Retinal pigment epithelial cell (primary cell): ENCODE data around the gene PLCB3.
A peak's percentile ranks its signal among the peaks of the same experiment; 100 is the strongest.

Source experiments
- DNase-seq: peaks from one replicate; pipeline ENCODE4 v3.0.0-alpha.2; 2010; ENCODE audit warnings: low read depth
- H3K4me3 ChIP-seq: 2 replicates; pipeline ENCODE4 v1.5.1; 2011; ENCODE audit warnings: mild to moderate bottlenecking, low read length, control low read depth, moderate library complexity
- CTCF ChIP-seq: conservative IDR thresholded peaks from 2 replicates; pipeline ENCODE4 v1.5.1; 2011; ENCODE audit warnings: low read depth, low read length, control low read depth, inconsistent platforms

PLCB3 gene

GRCh38 chr11:64252003-64252872, 908 bp downstream of the PLCB3 start:
- peak; percentile 64 for TF ChIP-seq CTCF
- DNase-seq, result no peak

GRCh38 chr11:64253043-64253442, 1.7 kb downstream of the PLCB3 start:
- TF ChIP-seq CTCF, result no peak
- no peak for DNase-seq
- H3K4me3 ChIP-seq, result no peak overlapping the region

More at GRCh38 chr11:64252003-64252872, 908 bp downstream of the PLCB3 start:
- H3K4me3 ChIP-seq, result peak overlapping the region; percentile 74

GRCh38 chr11:64253481-64253880, 2.2 kb downstream of the PLCB3 start:
- H3K4me3 ChIP-seq, result no peak overlapping the region
- DNase-seq, result no peak
- no peak for TF ChIP-seq CTCF

GRCh38 chr11:64254326-64254725, 3.0 kb downstream of the PLCB3 start:
- DNase-seq, result no peak
- TF ChIP-seq CTCF, result no peak
- H3K4me3 ChIP-seq, result no peak overlapping the region

- no peak for TF ChIP-seq CTCF
- H3K4me3 ChIP-seq, result no peak overlapping the region
- DNase-seq, result no peak
These were observed 4.1 kb downstream of the PLCB3 start for GRCh38 chr11:64255135-64256128.

GRCh38 chr11:64256300-64256699, 5.0 kb downstream of the PLCB3 start:
- no peak for DNase-seq
- TF ChIP-seq CTCF, result no peak
- H3K4me3 ChIP-seq, result no peak overlapping the region
